Measurements from ENCODE around the gene RGP1. TPM values are rescaled to one million over a fixed set of nuclear protein-coding genes. Genes with fewer than 3 reads are reported as not detected.

The RGP1 gene
- total RNA-seq, 1 experiment from 2014 or later, result 22.1 TPM

DNA sequence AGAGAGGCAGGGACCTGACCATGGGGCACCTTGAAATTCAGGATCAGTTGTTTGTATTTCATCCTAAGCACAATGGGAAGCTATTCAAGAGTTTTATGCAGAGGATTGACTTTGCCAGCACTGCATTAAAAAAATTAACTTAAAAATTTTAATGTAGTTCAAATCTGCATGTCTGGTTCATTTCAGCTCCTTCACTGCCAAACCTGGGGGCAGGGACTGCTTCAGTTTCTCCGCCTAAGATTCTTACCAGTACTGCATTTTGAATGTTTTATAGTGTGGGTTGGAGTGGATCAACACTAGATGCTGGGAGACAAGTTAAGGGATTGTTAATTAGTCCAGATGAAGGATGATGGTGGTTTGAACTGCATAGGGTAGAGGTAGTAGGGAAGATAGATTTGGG is 20.7 kb downstream of the RGP1 start:
- no peak for DNase-seq (ENCODE audit: low read depth)

DNA sequence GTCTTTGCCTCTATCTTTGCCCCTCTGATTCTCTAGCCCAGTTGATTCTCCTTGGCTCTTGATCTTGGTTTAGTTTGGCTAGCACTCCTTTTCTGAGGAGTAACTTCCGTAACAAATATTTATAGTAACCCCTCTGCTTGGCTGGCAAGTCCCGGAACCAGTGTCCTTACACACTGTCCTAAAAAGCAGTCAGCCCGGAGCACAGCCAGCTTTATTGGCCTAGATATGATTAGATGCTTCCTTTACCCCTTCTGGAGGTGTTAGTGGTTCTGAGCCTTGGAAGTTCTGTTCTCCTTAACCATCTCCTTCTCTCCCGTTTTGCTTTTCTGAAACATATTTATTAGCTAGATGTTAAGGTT is 22.0 kb downstream of the RGP1 start:
- no peak for DNase-seq (ENCODE audit: low read depth)

DNA sequence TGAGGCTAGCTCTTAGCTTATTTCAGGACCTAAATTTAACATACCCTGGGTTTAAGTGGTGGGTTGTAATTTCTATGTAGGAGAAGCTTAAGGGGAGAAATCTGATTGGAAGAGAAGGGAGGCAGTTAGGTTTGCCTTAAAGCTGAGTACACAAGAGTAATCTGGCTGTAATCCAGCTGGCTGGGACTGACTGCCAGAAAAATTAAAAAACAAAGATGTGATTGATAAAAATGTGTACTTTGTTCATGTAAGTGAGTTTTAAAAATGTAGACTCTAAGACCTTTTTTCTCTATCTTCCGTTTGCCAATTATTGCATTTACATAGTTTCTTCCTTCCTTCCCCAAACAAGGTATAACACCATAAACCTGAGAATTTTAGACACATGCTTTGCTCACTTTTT is 22.4 kb downstream of the RGP1 start:
- no peak for DNase-seq (ENCODE audit: low read depth)

DNA sequence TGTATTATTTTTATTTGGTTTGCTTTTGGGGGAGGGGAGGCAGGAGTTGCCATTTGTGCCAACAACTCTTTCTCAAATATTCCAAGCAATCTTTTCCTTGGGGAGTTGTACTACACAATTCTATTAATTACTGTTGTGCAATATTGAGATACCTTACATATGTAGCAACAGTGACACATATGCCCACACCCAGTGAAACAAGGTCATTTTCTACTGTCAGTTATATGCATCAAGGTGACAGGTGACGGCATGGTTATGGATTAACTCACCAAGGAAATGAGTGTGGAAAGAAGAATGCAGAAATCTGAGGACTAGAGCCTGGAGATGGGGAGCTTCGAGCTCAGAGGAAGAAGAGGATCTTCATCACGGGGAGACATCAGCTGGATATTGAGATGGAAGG is 22.9 kb downstream of the RGP1 start:
- DNase-seq (ENCODE audit: low read depth), result peak; percentile 47

DNA sequence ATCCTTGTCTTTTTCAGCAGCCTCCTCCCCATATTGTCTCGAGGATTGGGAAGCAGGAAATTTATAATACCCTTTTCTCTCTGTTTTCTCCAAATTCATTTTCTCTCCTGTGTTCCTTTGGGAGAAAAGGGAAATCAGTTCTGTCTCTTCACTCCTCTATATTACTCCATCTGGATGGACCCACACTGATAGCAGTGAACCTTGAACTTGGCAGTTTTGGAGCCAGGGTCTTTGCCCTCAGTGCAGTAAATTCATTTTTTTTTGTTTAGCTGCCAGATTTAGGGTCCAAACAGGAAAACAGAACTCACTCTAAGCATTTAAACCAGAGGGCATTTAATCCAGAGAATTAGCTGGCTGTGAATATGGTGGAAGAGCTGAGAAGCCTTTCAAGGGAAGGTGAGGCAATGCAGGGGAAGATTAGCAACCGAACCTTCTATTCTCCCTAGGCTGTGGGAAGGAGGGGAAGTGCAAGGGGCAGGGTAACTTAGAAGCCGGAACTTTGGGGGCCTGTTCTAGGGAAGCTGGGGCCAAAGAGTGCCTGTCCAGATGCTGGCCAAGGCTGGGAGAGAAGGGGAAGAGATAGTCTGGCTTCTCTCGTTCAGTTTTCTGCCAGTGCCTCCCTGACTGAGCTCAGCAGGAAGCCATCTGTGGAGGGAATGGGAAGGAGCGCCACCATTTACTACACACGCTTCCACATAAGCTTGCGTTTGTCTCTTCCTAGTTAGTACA is 26.0 kb downstream of the RGP1 start:
- no peak for DNase-seq (ENCODE audit: low read depth)

DNA sequence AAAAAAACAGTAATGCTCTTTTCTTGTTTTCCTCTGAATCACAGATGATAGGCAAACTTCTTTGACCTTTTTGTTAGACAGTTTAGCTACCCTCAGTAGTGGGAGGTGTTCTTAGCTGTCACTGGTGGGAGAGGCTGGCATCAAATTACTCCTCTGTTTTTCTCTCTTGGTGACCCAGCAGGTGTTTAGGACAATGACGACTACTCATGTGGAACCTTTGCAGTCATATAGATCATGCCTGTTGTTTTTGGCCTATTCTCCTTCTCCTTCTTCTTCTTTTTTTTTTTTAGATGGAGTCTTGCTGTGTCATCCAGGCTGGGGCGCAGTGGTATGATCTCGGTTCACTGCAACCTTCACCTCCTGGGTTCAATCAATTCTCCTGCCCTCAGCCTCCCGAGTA is 26.9 kb downstream of the RGP1 start:
- DNase-seq (ENCODE audit: low read depth), result no peak

DNA sequence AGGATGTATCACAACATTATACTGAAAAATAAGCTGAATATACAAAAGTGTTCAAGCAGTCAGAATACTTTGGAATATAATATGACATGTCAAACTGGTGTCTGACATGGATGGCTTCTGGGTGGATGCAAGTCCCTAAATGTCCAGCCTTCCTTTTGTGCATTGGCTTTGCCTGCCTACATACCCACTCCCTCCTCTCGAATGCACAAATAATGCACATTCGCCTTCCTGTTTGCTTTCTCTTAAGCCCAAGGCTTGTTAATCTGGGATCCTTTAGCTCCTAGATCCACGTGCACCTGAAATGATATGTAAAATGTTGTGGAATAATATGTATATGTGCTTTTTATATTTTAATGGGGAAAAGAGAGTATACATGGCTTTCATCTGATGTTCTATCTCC is 29.4 kb downstream of the RGP1 start:
- DNase-seq (ENCODE audit: low read depth), result no peak

DNA sequence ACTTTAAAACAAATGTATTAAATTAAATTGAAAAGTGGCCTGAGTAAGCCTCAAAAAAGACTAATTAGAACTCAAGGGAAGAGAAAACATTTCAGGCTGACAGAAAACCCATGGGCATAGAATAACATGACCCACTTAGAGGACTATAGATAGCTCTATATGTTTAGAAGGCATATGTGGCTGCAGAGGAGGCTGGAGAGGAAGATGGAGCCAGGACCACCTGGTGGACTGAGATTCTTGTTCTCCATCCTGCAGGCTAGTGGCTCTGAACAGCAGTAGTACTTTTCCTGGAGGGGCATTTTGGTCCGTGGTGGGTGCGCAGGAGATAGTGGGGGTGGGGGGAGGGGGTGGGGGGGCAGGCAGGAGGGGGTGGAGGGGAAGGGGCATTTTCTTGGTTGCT is 32.0 kb downstream of the RGP1 start:
- no peak for DNase-seq (ENCODE audit: low read depth)

DNA sequence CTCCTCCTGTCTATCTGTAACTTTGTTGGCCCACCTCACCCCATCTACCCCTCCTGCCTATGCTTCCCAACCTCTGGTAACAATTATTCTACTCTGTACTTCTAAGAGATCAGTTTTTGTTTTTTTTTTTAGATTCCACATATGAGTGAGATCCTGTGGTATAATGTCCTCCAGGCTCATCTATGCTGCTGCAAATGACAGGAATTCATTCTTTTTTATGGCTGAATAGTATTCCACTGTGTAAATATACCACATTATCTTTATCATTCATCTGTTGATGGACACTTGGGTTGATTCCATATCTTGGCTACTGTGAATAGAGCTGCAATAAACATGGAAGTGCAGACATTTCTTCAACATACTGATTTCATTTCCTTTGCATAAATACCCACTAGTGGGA is 34.3 kb downstream of the RGP1 start:
- DNase-seq (ENCODE audit: low read depth), result no peak

DNA sequence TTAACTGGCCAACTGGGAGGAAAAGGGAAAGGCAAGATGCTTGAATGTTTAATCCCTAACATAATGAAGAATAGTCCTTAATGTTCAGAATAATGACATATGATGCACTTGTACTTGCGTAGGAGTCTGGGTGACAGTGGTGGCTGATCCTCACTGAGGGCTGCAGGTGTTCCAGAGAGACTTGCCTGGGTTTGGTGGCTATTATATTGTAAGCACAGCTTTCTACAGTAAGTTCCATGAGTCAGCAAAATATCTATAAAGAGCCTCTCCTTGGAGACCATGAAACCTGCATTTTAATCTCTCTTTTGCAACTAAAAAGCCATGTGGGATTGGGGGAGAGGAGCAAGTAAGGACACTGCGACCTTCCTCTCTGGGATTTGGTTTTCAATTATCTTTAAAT is 40.5 kb downstream of the RGP1 start:
- no peak for DNase-seq (ENCODE audit: low read depth)

DNA sequence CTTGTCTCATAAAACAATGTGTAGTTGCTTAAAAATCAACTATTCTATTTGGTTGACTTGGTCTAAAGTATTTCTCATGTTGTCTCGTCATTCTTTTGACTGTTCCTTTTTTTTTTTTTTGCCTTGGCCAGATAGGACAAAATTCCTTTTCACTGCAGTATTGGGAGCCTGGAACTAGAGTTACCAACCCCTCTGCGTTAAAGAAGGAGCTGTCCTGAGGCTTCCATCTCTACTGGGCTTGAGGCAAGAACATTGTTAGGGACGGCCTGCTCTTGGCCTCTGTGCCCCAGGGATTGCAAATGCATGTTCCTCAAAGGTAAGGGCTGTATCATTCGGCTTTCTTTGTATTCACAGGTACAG is 40.9 kb downstream of the RGP1 start:
- DNase-seq (ENCODE audit: low read depth), result no peak

DNA sequence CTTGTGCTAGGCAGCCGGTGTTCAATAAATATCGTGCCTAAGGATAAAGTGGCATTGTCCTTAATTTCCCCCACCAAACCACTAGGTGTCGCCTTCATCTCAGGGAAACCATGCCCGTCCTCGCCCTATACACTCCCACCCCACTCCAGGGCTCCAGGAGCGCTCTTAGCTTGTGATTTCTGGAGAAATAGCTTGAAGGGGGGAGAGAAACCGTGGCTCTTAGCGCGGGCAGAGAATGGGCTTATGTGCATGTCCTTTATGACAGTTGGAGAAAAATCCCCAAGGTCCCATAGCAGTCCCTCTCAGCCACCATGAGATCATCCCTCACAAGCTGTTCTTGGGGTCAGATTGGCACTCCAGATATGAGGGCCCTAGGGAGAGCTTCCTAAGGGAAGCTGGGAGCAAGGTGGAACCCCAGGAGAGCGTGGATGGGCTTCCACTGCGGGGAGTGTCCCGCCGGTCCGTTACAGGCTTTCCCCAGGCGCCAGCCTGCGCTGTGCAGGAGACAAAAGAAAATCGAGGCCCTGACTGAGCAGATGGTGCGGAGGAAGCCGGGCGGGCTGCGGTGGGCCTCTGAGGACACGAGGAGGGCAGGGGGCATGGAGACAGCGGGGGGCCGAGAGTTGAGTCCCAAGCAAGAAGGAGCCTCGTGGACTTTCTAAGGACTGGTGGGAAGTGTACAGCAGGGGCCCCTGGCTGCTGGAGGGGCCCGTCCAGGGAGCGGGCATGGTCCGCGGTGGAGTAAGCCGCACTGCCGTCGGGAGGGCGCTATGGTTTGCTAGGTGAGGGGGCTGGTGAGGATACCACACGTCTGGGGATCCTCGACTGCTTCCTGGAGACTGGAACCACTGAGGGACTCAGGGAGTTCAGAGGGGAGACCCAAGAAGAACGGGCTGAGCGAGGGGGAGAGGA is 41.6 kb downstream of the RGP1 start:
- DNase-seq (ENCODE audit: low read depth), result peak; percentile 77

DNA sequence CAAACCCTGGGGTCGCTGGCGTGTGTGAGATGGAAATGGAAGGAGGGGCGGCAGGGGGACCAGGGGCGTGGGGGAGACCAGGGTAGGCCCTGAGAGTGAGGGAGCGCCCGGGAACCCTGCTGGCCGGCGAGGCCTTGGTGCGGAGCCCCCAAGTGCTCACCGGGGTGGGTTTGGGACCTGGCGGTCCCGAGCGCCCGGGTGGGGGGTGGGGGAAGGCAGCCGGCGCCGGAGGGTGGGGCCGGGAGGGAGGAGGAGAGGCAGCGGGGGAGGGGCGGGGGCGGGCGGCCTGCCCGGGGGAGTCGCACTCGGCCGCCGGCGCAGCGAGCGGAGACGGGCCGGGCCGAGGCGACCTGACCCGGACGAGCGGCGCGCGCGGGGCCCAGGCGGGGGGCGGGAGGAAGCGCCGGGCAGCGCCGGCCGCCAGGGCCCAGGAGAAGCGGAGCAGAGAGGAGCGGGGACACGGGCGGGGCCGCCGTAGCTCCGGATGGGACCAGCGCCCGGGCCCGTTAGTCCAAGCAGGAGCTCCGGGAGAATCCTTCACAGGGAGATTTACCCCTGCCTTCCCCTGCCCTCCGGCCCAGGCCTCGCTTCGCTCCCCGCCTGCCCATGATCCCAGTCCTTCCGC is 42.3 kb downstream of the RGP1 start, which contains the start of gene NPR2:
Gene NPR2 (plus strand): TSS at position 295 of the 625 bp plus-strand sequence. CDS start 818 bp downstream, outside the sequence.
- no peak for DNase-seq (ENCODE audit: low read depth)

DNA sequence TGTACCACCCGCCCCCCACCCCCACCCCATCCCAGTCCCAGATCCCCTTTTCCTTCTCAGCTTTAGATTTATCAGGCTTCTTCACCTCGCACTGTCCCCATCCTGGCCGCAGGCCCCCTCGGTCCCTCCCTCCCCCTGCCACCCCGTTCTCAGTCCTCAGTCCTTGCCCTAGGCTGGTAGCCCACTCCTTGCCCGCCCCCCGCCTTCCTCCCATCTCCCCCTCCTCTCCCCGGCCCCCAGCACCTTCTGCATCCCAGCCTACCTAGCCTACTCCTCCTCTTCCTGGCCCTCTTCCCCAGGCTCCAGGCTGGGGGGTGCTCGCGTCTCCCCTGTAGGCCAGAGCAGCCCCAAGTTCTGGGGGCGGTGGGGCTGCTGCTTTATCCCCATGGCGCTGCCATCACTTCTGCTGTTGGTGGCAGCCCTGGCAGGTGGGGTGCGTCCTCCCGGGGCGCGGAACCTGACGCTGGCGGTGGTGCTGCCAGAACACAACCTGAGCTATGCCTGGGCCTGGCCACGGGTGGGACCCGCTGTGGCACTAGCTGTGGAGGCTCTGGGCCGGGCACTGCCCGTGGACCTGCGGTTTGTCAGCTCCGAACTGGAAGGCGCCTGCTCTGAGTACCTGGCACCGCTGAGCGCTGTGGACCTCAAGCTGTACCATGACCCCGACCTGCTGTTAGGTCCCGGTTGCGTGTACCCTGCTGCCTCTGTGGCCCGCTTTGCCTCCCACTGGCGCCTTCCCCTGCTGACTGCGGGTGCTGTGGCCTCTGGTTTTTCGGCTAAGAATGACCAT is 43.1 kb downstream of the RGP1 start:
- DNase-seq (ENCODE audit: low read depth), result no peak

DNA sequence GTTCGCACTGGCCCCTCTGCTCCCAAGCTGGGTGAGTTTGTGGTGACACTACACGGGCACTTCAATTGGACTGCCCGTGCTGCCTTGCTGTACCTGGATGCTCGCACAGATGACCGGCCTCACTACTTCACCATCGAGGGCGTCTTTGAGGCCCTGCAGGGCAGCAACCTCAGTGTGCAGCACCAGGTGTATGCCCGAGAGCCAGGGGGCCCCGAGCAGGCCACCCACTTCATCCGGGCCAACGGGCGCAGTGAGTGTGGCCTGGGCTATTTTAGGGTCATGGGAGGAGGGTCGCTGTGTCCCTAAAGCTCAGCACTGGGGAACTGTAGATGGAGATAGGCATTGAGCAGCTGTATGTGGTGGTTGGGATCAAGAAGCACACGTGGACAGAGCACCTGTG is 43.7 kb downstream of the RGP1 start:
- DNase-seq (ENCODE audit: low read depth), result no peak

DNA sequence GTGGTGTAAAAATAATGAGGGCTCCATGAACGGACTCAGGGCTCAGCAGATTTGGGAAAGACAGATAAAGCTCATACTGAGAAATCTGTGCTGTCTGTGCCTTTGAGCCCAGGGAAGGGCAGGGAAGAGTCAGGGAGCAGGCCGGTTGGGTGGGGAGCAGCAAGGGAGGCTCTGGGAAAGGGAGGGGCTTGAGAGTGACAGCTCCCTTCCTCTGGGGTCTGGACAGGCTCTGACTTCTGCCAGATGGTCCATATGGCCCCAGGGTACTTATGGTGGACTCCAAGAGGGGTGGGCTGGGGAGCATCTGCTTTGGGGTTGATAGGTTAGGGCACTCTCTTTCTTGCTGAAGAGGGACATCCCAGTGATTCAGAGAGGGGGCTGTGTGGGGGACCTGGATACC is 44.4 kb downstream of the RGP1 start:
- DNase-seq (ENCODE audit: low read depth), result no peak

DNA sequence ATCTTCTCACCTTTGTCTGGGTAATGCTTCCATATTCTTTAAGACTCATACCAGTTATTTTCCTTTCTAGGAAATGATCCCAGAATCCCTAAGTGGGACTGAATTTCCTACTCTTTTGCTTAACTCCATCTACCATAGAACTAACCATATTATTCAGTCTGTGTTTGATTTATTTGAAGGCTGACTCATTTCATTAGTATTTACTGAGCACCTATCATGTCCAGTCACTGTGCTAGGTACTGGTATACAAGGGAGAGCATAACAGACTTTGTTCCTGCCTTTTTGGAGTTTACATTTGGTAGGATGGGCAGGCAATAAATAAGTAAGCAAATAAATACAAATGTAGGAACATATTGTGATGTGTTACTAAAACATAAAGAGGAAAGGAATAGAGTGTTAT is 46.6 kb downstream of the RGP1 start:
- DNase-seq (ENCODE audit: low read depth), result peak; percentile 44

DNA sequence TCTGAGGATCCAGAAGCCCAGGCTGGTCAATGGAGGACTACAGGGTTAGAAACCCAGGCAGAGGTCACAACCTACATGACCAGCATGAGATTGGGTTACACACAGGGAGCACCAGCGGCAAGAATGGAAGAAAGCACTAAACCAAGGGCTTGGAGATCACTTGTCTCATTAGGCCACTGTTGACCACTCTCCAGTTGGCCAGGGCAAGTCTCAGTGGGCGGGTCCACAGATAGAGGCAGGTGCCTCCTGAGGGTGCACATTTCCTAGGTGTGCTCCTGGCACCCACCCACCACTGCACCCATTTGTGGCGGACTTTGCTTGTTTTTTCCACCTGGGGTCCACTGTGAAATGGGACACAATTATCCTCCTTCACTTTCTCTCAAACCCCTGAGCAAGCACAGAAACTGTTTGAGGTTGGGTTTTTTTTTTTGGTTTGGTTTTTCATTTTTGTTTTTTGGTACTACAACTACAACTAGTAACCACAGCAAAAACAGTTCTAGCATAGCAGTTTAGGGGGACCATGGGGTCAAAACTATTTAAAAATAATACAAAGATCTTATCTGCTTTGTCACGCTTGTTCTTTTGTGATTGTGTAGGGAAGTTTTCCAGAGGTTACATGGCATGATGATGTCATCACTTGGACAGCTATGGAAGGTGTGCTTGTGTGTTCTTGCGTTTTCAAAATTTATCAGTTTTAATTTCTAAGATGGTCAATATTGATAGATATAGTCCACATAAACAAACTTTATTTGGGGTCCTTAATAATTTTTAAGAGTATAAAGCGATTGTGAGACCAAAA is 48.4 kb downstream of the RGP1 start:
- DNase-seq (ENCODE audit: low read depth), result no peak

DNA sequence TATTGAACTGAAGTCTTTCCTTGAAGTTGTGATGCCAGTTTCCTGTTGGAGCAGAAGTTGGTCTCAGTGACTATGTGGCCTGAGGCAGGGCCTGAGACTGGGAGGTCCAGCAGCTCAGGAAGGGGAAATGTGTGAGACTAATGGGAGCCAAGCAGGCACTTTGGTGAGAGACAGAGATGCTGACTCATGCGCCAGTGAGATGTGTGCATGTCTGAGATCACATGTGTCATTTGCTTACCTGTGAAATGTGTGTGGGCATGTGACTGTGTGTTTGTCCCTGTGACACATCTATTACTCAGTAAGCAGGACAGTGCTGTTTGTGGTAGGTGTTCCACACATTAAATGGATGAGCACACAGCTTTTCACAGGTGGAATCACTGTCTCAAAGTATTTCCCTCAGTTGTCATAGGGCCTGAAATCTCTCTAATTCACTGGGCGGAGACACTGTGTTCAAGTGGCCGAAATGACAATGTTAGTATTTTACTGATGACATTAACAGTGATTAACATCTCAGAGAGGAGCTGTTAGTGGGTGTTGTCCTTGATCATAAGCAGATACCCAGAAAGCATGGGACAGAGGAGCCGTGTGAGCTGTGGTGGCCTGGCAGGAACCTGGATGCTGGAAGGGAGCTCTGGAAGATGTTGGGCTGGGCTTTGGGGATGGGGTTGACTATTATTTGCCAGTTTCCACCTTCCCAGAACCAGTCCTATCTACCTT is 49.7 kb downstream of the RGP1 start:
- peak; percentile 92 for DNase-seq (ENCODE audit: low read depth)

DNA sequence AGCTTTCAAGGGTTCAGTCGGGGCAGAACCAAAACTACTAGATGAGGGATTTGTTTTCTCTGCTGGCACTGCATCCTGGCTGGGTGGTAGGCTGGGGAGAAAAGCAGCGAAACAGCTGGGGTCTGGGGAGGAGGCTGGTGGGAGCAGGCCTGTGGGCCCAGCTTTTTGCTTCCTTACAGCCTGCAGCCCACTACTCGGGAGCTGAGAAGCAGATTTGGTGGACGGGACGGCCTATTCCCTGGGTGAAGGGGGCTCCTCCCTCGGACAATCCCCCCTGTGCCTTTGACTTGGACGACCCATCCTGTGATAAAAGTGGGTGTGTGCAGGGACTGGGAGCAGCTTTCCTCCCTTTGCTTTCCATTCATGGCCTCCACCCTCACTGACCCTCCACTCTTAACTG is 51.4 kb downstream of the RGP1 start:
- no peak for DNase-seq (ENCODE audit: low read depth)
